IPS-18c (cell line): ENCODE measurements around the gene NHLRC4.

Source experiments
- H3K4me3 ChIP-seq: 2 replicates; pipeline ENCODE4 v1.7.0; 2013; ENCODE audit warnings: low read depth, mild to moderate bottlenecking, low read length, moderate library complexity; ENCODE audit not compliant: insufficient read depth
- H3K9me3 ChIP-seq: one replicate; pipeline ENCODE4 v1.6.1; 2013; ENCODE audit warnings: mild to moderate bottlenecking, low read length, moderate library complexity; ENCODE audit not compliant: control insufficient read depth, insufficient read depth

NHLRC4 gene

GRCh38 chr16:598823-599739, 32.3 kb downstream of the NHLRC4 start:
- H3K9me3 ChIP-seq: no peaks in the 10 kb centered on the region
- no peak overlapping the region for H3K4me3 ChIP-seq

GRCh38 chr16:600781-601180, 34.0 kb downstream of the NHLRC4 start:
- H3K9me3 ChIP-seq: peaks cover 3% of the 10 kb centered on the region
- H3K4me3 ChIP-seq: no peak overlapping the region

- H3K9me3 ChIP-seq: peaks cover 3% of the 10 kb centered on the region
- no peak overlapping the region for H3K4me3 ChIP-seq
Observed at GRCh38 chr16:603933-604332, 37.1 kb downstream of the NHLRC4 start.

DNA sequence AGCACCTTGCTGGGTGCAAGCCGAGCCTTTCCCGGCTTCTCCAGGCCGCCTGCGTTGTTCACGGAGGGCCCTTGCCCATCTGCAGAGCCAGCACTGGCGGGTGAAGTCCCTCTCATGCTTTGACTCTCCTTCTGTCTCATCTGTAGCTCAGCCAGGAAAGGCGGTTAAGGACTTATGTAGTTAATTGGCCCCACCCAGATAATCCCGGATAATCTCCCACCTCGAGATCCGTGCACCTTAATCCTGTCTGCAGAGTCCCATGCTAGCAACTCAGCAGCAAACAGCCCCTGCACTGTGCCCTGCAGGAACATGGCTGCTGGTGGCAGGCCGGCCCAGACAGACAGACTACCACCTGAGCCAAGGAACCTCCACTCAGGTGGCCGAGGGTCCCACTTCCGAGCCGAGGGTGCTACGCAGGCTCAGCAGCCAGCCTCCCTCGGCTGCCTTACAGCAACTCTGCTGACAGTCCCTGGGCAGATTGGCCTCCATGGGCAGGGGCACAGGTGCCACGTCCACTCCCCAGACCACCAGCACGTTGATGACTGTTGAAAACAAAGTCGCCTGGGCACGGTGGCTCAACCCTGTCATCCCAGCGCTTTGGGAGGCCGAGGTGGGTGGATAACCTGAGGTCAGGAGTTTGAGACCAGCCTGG, 40.0 kb downstream of the NHLRC4 start:
- H3K4me3 ChIP-seq: no peak overlapping the region
- peaks cover 3% of the 10 kb centered on the region for H3K9me3 ChIP-seq

DNA sequence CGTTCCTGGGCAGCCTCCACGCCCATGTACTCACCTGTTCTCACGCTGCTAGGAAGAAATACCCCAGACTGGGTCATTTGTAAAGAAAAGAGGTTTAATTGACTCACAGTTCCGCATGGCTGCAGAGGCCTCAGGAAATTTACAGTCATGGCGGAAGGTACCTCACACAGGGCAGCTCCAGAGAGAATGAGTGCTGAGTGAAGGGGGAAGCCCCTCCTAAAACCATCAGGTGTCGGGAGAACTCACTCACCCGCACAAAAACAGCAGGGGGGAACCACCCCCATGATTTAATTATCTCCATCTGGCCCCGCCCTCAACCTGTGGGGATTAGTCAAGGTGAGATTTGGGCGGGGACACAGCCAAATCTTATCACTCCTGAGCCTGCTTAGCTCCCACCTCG, 41.2 kb downstream of the NHLRC4 start:
- Histone ChIP-seq H3K4me3 (no peak overlapping the region), H3K9me3 (peaks cover 3% of the 10 kb centered on the region)

- H3K4me3 ChIP-seq: no peak overlapping the region
Observed at GRCh38 chr16:609316-609715, 42.5 kb downstream of the NHLRC4 start.

DNA sequence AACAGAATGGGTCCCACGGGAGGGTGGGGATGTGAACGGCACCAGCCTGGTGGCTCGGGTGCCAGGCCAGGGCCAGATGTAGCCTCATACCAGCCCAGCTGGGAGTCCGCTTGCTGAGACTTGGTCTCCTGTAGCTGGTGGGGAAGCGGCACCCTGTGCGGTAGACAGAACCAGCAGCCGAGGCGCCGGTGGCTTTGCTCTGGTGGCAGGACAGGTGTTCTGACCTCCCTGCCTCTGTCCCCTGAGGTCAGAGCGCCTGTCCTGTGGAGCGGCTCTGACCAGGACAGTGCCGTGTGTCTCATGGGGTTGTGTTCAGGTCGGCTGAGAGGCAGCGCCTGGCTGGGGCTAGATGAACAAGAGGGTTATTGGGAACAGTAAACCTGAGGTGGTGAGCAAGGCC, 43.2 kb downstream of the NHLRC4 start:
- peaks cover under 1% of the 10 kb centered on the region for H3K9me3 ChIP-seq
- no peak overlapping the region for H3K4me3 ChIP-seq

More at GRCh38 chr16:609316-609715, 42.5 kb downstream of the NHLRC4 start:
- peaks cover 3% of the 10 kb centered on the region for H3K9me3 ChIP-seq

DNA sequence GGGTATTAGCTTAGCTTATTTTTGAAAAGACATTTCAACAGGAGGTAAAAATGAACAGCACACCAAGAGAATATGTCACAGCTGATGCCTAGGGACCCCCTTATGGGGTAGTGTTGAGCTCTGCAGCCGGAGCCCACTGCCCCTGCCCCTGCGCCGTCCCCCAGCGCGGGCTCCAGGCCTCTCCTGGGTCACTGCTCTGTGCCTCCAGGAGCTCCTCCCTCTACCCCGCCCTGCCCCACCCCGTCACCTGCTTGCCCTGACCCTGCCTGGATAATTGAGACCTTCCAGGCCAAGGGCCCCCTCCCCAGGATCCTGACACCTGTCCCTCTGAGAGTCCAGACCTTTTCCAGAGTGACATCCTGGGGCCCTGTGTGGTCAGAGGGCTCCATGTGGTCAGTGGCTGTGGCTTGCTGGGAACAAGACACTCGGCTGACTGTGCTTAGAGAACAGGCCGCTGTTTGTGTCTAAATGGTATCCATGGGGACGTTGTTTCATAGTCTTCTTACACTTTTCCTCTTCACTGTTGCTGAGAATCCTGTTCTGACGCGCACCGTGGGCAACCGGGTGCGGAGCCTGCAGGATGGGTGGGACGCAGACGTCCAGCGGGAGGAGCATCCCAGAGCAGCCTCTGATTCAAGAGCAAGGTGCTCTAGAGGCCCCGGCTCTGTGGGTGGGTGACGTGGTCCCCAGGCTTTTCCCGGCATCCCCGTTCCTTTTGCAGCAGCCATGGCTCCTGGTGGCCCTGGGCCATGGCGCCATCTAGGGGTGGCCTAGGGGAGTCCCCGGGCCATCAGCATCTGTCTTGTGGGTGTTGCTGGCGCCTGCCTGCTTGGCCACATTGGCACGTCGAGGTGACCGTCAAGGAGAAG, 43.9 kb downstream of the NHLRC4 start:
- no peaks in the 10 kb centered on the region for H3K9me3 ChIP-seq
- no peak overlapping the region for H3K4me3 ChIP-seq

DNA sequence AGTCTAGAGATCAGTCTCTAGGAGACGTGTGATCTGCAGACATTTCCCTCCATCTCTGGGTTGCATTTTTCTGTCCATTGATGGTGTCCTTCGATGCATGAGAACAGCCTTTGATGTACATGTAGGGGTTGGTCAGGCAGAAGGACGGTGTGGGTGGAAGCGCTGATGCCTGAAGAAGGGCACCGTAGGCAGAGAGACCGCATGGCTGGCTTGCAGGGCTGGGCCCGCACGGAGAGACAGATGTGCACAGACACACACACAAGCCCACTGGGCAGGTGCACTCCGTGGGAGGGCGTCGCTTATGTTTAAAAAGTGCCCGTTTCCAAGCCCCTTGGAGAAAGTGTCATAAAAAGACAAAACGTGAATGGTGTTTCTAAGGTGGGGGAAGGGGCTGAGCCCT, 48.3 kb downstream of the NHLRC4 start:
- Histone ChIP-seq H3K9me3 (no peaks in the 10 kb centered on the region), H3K4me3 (no peak overlapping the region)

GRCh38 chr16:616733-617586, 50.2 kb downstream of the NHLRC4 start:
- Histone ChIP-seq H3K9me3 (no peaks in the 10 kb centered on the region), H3K4me3 (no peak overlapping the region)

- Histone ChIP-seq H3K4me3 (no peak overlapping the region), H3K9me3 (no peaks in the 10 kb centered on the region)
Observed at GRCh38 chr16:617855-618254, 51.0 kb downstream of the NHLRC4 start.
